Midbrain (tissue), 1 donor: ENCODE data around the gene C9orf43.
A peak's percentile ranks its signal among the peaks of the same experiment; 100 is the strongest.
"Not testable (repeated sequence)": the region's sequence is repeated elsewhere in the genome, so short reads cannot be mapped to it uniquely, and the experiment has no call there.

Experiments
- DNase-seq: peaks from one replicate; lab custom pipeline; 2025; lab: John Stamatoyannopoulos, UW

The C9orf43 gene

GRCh38 chr9:113417370-113417769, 6.8 kb downstream of the C9orf43 start:
- DNase-seq: no peak

- DNase-seq: no peak
These were observed 11.2 kb downstream of the C9orf43 start for GRCh38 chr9:113421726-113422125.

GRCh38 chr9:113425072-113425471, 14.5 kb downstream of the C9orf43 start:
- DNase-seq: no peak

- no peak for DNase-seq
These were observed 16.2 kb downstream of the C9orf43 start for GRCh38 chr9:113426701-113427100.

- DNase-seq: no peak
These were observed 17.1 kb downstream of the C9orf43 start for GRCh38 chr9:113427629-113428028.

GRCh38 chr9:113428062-113428615, 17.6 kb downstream of the C9orf43 start:
- DNase-seq: no peak

- no peak for DNase-seq
These were observed 20.6 kb downstream of the C9orf43 start for GRCh38 chr9:113431191-113431590.

- no peak for DNase-seq
These were observed 26.4 kb downstream of the C9orf43 start for GRCh38 chr9:113436728-113437515.

GRCh38 chr9:113437716-113438115, 27.2 kb downstream of the C9orf43 start:
- not testable (repeated sequence) for DNase-seq

- no peak for DNase-seq
These were observed 34.2 kb downstream of the C9orf43 start for GRCh38 chr9:113444736-113445135.

GRCh38 chr9:113446323-113446740, 35.8 kb downstream of the C9orf43 start:
- DNase-seq: peak; percentile 68

- DNase-seq: no peak
These were observed 38.8 kb downstream of the C9orf43 start for GRCh38 chr9:113449376-113449775.

- no peak for DNase-seq
These were observed 41.6 kb downstream of the C9orf43 start for GRCh38 chr9:113452113-113452605.

GRCh38 chr9:113454914-113455761, 44.6 kb downstream of the C9orf43 start:
- no peak for DNase-seq

GRCh38 chr9:113456235-113456634, 45.7 kb downstream of the C9orf43 start:
- DNase-seq: no peak

- DNase-seq: no peak
These were observed 50.7 kb downstream of the C9orf43 start for GRCh38 chr9:113461285-113461684.

GRCh38 chr9:113461943-113462342, 51.4 kb downstream of the C9orf43 start:
- DNase-seq: no peak

- no peak for DNase-seq
These were observed 52.3 kb downstream of the C9orf43 start for GRCh38 chr9:113462781-113463286.

GRCh38 chr9:113463418-113464285, 53.1 kb downstream of the C9orf43 start, which contains the start of gene RGS3:
RGS3 (plus strand) TSS chr9:113463727; CDS start chr9:113463803, 76 bp downstream.
- DNase-seq: peak; percentile 22

GRCh38 chr9:113464286-113464660, 53.7 kb downstream of the C9orf43 start:
- no peak for DNase-seq

GRCh38 chr9:113465599-113466140, 55.1 kb downstream of the C9orf43 start:
- no peak for DNase-seq
